Measurements from ENCODE around the gene SPEN. TPM values are rescaled to one million over a fixed set of nuclear protein-coding genes. Genes with fewer than 3 reads are reported as not detected.
"Not testable (repeated sequence)": the region's sequence is repeated elsewhere in the genome, so short reads cannot be mapped to it uniquely, and the experiment has no call there.

SPEN gene
- total and polyA plus RNA-seq, 10 of the 15 experiments (the other 5 are each of a cell fraction or from before 2014, with no cell fraction given), result 5.2 to 58.7 (median 20.1) TPM

DNA sequence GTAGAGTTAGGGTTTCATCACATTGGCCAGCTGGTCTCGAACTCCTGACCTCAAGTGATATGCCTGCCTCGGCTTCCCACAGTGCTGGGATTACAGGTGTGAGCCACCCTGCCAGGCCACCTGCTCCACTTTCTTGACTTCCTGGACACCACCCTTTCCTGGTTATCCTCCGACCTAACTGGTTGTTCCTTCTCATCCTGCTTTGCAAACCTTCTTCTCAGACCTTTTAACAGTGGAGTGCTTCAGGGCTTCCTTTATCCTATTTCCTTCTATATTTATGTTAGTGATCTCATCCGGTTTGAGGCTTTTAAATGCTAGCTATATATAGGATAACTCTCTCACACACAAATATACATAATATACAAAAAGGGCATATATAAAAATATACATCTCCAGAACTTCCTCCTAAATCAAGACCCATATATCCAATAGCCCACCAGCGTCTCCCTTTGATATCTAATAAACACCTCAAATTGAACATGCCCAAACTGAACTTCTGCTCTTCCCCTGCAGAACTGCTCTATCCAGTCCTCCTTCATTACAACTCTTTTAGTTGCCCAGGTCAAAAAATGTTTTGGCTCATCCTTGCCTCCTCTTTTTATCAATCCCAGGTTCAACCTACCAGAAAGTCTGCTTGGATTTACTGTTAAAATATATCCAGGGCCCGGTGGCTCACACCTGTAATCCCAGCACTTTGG is 20.5 kb upstream of the SPEN start (continued):
- TF ChIP-seq, protein P1, sequence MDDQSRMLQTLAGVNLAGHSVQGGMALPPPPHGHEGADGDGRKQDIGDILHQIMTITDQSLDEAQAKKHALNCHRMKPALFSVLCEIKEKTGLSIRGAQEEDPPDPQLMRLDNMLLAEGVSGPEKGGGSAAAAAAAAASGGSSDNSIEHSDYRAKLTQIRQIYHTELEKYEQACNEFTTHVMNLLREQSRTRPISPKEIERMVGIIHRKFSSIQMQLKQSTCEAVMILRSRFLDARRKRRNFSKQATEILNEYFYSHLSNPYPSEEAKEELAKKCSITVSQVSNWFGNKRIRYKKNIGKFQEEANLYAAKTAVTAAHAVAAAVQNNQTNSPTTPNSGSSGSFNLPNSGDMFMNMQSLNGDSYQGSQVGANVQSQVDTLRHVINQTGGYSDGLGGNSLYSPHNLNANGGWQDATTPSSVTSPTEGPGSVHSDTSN (IDR thresholded peaks at IDR 0.05; ENCODE audit: insufficient replicate concordance, low read depth, low read length), result no peak
- TF ChIP-seq TCF12 (IDR thresholded peaks at IDR 0.05; ENCODE audit: low read depth, low read length) (no peak), BACH1 (IDR thresholded peaks at IDR 0.05; ENCODE audit: borderline replicate concordance) (no peak)

GRCh38 chr1:15827567-15827966 is 19.9 kb upstream of the SPEN start:
- in situ Hi-C loops (cut with MboI); H3K9me3 ChIP-seq (replicated peaks; ENCODE audit: control insufficient read depth, insufficient read depth, low read length); DNase-seq (ENCODE audit: low read depth, low spot score); CTCF ChIA-PET; ATAC-seq; H3K9ac ChIP-seq (ENCODE audit: control insufficient read depth, insufficient read depth, low read length); H3K36me3 ChIP-seq (ENCODE audit: control insufficient read depth in 2 of 2, insufficient read depth in 2 of 2, low read length in 1 of 2); BruUV-seq (replicated peaks); H3K4me2 ChIP-seq (ENCODE audit: control insufficient read depth, insufficient read depth); RAD21 ChIA-PET (ENCODE audit: unreplicated experiment); H3K79me2 ChIP-seq (ENCODE audit: control insufficient read depth, insufficient read depth, low read length); FAIRE-seq; H2AFZ ChIP-seq (ENCODE audit: control insufficient read depth, low read depth, low read length); SMC1A ChIA-PET (ENCODE audit: uncharacterized antibody, unreplicated experiment); intact Hi-C loops (cut with micrococcal nuclease; ENCODE audit: unreplicated experiment); H3K4me3 ChIP-seq; H4K20me1 ChIP-seq (ENCODE audit: control insufficient read depth, insufficient read depth); H3K27me3 ChIP-seq (replicated peaks in 1 of 2; ENCODE audit: control insufficient read depth in 2 of 2, insufficient read depth in 2 of 2, low read length in 1 of 2); H3K27ac ChIP-seq (ENCODE audit: control insufficient read depth, insufficient read depth): not testable (repeated sequence)
- 88% methylated on average over 12 of the region's 15 CpGs for whole genome bisulfite sequencing (ENCODE audit: insufficient coverage, insufficient replicate concordance, low lambda C conversion rate, missing lambda C conversion rate)
- POLR2A ChIA-PET, result interaction anchor here (0.6 kb wide), 1 partner anchor 9 kb away, joined by 3 read pairs; no protein-coding TSS in a partner anchor
- H3K4me1 ChIP-seq (ENCODE audit: control insufficient read depth, insufficient read depth, low read length), result peaks cover 23% of the 10 kb centered on the region

GRCh38 chr1:15828931-15829330 is 18.6 kb upstream of the SPEN start:
- H3K27ac ChIP-seq (ENCODE audit: control insufficient read depth, insufficient read depth); intact Hi-C loops (cut with micrococcal nuclease; ENCODE audit: unreplicated experiment); H3K4me2 ChIP-seq (ENCODE audit: control insufficient read depth, insufficient read depth); H3K9me3 ChIP-seq (replicated peaks; ENCODE audit: control insufficient read depth, insufficient read depth, low read length); H3K9ac ChIP-seq (ENCODE audit: control insufficient read depth, insufficient read depth, low read length); H3K27me3 ChIP-seq (replicated peaks in 1 of 2; ENCODE audit: control insufficient read depth in 2 of 2, insufficient read depth in 2 of 2, low read length in 1 of 2); H3K36me3 ChIP-seq (ENCODE audit: control insufficient read depth in 2 of 2, insufficient read depth in 2 of 2, low read length in 1 of 2); H3K4me3 ChIP-seq; H4K20me1 ChIP-seq (ENCODE audit: control insufficient read depth, insufficient read depth); H2AFZ ChIP-seq (ENCODE audit: control insufficient read depth, low read depth, low read length); BruUV-seq (replicated peaks); POLR2A ChIA-PET; DNase-seq (ENCODE audit: low read depth, low spot score); in situ Hi-C loops (cut with MboI); ATAC-seq; FAIRE-seq: not testable (repeated sequence)
- ChIA-PET RAD21 (ENCODE audit: unreplicated experiment) (interaction anchor here (1.4 kb wide), 1 partner anchor 13 kb away, joined by 3 read pairs; no protein-coding TSS in a partner anchor), CTCF (interaction anchor here (1.1 kb wide), 1 partner anchor 177 kb away, joined by 3 read pairs; no protein-coding TSS in a partner anchor), SMC1A (ENCODE audit: uncharacterized antibody, unreplicated experiment) (interaction anchor here (1.3 kb wide), 1 partner anchor 14 kb away, joined by 4 read pairs; no protein-coding TSS in a partner anchor)
- Histone ChIP-seq H3K79me2 (ENCODE audit: control insufficient read depth, insufficient read depth, low read length) (peaks cover 16% of the 10 kb centered on the region), H3K4me1 (ENCODE audit: control insufficient read depth, insufficient read depth, low read length) (peaks cover 27% of the 10 kb centered on the region)
- 90% methylated on average over 12 of the region's 14 CpGs for WGBS (ENCODE audit: insufficient coverage, insufficient replicate concordance, low lambda C conversion rate, missing lambda C conversion rate)
